ENCODE data around the gene EPC1. TPM values are rescaled to one million over a fixed set of nuclear protein-coding genes. Genes with fewer than 3 reads are reported as not detected.
A peak's percentile ranks its signal among the peaks of the same experiment; 100 is the strongest.

The EPC1 gene
- total and polyA plus RNA-seq, 9 of the 15 experiments (the other 6 are each of a cell fraction or from before 2014, with no cell fraction given), result 7.0 to 43.6 (median 16.1) TPM

GRCh38 chr10:32332299-32332750, 14.6 kb downstream of the EPC1 start (continued):
- TF ChIP-seq, protein P1, sequence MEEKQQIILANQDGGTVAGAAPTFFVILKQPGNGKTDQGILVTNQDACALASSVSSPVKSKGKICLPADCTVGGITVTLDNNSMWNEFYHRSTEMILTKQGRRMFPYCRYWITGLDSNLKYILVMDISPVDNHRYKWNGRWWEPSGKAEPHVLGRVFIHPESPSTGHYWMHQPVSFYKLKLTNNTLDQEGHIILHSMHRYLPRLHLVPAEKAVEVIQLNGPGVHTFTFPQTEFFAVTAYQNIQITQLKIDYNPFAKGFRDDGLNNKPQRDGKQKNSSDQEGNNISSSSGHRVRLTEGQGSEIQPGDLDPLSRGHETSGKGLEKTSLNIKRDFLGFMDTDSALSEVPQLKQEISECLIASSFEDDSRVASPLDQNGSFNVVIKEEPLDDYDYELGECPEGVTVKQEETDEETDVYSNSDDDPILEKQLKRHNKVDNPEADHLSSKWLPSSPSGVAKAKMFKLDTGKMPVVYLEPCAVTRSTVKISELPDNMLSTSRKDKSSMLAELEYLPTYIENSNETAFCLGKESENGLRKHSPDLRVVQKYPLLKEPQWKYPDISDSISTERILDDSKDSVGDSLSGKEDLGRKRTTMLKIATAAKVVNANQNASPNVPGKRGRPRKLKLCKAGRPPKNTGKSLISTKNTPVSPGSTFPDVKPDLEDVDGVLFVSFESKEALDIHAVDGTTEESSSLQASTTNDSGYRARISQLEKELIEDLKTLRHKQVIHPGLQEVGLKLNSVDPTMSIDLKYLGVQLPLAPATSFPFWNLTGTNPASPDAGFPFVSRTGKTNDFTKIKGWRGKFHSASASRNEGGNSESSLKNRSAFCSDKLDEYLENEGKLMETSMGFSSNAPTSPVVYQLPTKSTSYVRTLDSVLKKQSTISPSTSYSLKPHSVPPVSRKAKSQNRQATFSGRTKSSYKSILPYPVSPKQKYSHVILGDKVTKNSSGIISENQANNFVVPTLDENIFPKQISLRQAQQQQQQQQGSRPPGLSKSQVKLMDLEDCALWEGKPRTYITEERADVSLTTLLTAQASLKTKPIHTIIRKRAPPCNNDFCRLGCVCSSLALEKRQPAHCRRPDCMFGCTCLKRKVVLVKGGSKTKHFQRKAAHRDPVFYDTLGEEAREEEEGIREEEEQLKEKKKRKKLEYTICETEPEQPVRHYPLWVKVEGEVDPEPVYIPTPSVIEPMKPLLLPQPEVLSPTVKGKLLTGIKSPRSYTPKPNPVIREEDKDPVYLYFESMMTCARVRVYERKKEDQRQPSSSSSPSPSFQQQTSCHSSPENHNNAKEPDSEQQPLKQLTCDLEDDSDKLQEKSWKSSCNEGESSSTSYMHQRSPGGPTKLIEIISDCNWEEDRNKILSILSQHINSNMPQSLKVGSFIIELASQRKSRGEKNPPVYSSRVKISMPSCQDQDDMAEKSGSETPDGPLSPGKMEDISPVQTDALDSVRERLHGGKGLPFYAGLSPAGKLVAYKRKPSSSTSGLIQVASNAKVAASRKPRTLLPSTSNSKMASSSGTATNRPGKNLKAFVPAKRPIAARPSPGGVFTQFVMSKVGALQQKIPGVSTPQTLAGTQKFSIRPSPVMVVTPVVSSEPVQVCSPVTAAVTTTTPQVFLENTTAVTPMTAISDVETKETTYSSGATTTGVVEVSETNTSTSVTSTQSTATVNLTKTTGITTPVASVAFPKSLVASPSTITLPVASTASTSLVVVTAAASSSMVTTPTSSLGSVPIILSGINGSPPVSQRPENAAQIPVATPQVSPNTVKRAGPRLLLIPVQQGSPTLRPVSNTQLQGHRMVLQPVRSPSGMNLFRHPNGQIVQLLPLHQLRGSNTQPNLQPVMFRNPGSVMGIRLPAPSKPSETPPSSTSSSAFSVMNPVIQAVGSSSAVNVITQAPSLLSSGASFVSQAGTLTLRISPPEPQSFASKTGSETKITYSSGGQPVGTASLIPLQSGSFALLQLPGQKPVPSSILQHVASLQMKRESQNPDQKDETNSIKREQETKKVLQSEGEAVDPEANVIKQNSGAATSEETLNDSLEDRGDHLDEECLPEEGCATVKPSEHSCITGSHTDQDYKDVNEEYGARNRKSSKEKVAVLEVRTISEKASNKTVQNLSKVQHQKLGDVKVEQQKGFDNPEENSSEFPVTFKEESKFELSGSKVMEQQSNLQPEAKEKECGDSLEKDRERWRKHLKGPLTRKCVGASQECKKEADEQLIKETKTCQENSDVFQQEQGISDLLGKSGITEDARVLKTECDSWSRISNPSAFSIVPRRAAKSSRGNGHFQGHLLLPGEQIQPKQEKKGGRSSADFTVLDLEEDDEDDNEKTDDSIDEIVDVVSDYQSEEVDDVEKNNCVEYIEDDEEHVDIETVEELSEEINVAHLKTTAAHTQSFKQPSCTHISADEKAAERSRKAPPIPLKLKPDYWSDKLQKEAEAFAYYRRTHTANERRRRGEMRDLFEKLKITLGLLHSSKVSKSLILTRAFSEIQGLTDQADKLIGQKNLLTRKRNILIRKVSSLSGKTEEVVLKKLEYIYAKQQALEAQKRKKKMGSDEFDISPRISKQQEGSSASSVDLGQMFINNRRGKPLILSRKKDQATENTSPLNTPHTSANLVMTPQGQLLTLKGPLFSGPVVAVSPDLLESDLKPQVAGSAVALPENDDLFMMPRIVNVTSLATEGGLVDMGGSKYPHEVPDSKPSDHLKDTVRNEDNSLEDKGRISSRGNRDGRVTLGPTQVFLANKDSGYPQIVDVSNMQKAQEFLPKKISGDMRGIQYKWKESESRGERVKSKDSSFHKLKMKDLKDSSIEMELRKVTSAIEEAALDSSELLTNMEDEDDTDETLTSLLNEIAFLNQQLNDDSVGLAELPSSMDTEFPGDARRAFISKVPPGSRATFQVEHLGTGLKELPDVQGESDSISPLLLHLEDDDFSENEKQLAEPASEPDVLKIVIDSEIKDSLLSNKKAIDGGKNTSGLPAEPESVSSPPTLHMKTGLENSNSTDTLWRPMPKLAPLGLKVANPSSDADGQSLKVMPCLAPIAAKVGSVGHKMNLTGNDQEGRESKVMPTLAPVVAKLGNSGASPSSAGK (IDR thresholded peaks at IDR 0.05), result peak; percentile 25; the same call in 1 of the 2 replicates
- TF ChIP-seq CREM (IDR thresholded peaks at IDR 0.05; ENCODE audit: low read depth) (peak; percentile 69; the same call in 1 of the 2 replicates), ATF1 (CRISPR knock-in tag; IDR thresholded peaks at IDR 0.05) (no peak), ATF1 (tag; IDR thresholded peaks at IDR 0.05) (peak; percentile 80), ZNF121 (CRISPR knock-in tag; conservative IDR thresholded peaks at IDR 0.05) (no peak), SMARCA4 (IDR thresholded peaks at IDR 0.05) (no peak), HOXB6 (CRISPR knock-in tag; IDR thresholded peaks at IDR 0.05; ENCODE audit: borderline replicate concordance) (no peak), SNAPC5 (CRISPR knock-in tag; IDR thresholded peaks at IDR 0.05) (no peak), AFF4 (CRISPR knock-in tag; IDR thresholded peaks at IDR 0.05) (no peak), CBFA2T3 (IDR thresholded peaks at IDR 0.05) (peak; percentile 25), CHD1 (IDR thresholded peaks at IDR 0.05; ENCODE audit: low read length) (no peak)
- TF ChIP-seq, protein P2, sequence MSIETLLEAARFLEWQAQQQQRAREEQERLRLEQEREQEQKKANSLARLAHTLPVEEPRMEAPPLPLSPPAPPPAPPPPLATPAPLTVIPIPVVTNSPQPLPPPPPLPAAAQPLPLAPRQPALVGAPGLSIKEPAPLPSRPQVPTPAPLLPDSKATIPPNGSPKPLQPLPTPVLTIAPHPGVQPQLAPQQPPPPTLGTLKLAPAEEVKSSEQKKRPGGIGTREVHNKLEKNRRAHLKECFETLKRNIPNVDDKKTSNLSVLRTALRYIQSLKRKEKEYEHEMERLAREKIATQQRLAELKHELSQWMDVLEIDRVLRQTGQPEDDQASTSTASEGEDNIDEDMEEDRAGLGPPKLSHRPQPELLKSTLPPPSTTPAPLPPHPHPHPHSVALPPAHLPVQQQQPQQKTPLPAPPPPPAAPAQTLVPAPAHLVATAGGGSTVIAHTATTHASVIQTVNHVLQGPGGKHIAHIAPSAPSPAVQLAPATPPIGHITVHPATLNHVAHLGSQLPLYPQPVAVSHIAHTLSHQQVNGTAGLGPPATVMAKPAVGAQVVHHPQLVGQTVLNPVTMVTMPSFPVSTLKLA (conservative IDR thresholded peaks at IDR 0.05), result peak; percentile 54 to 73

Measured in K562 (cell line).